HEK293T (cell line): ENCODE data around the gene C2CD3.

ENCODE experiments used
- CTCF ChIA-PET: fragments of 350-600 bp; formaldehyde crosslinking; extraction: SDS; loops from one replicate; lab custom pipeline; 2021; ENCODE audit warnings: antibody characterized with exemption, inconsistent platforms; lab: Yijun Ruan, JAX
- POLR2A ChIA-PET: fragments of 350-600 bp; formaldehyde crosslinking; extraction: SDS; loops from one replicate; lab custom pipeline; 2020; ENCODE audit warnings: antibody characterized with exemption, inconsistent platforms; lab: Yijun Ruan, JAX
- DNase-seq: peaks from one replicate; pipeline ENCODE4 v3.0.0; 2012; ENCODE audit warnings: mixed read lengths; ENCODE audit errors: extremely low spot score
- ARNT ChIP-seq: fragments of 450-650 bp; IDR thresholded peaks from 2 replicates; pipeline ENCODE4 v1.6.1; 2017; ENCODE audit warnings: mild to moderate bottlenecking
- BHLHE40 ChIP-seq: fragments of 450-650 bp; IDR thresholded peaks from 2 replicates; pipeline ENCODE4 v1.6.1; 2016; ENCODE audit warnings: mild to moderate bottlenecking, moderate library complexity, borderline replicate concordance
- CTBP1 ChIP-seq: fragments of 450-650 bp; IDR thresholded peaks from 2 replicates; pipeline ENCODE4 v1.6.1; 2016; ENCODE audit warnings: borderline replicate concordance
- ELF4 ChIP-seq: fragments of 450-650 bp; IDR thresholded peaks from 2 replicates; pipeline ENCODE4 v1.6.1; 2017; ENCODE audit warnings: antibody characterized with exemption
- FOXA1 ChIP-seq: fragments of 450-650 bp; IDR thresholded peaks from 2 replicates; pipeline ENCODE4 v1.6.1; 2016; ENCODE audit warnings: mild to moderate bottlenecking
- FOXK2 ChIP-seq: fragments of 450-650 bp; IDR thresholded peaks from 2 replicates; pipeline ENCODE4 v1.6.1; 2016; ENCODE audit warnings: mild to moderate bottlenecking
- FOXM1 ChIP-seq: fragments of 450-650 bp; IDR thresholded peaks from 2 replicates; pipeline ENCODE4 v1.6.1; 2017; ENCODE audit warnings: mild to moderate bottlenecking, borderline replicate concordance
- HDGF ChIP-seq: fragments of 450-650 bp; IDR thresholded peaks from 2 replicates; pipeline ENCODE4 v1.6.1; 2017; ENCODE audit warnings: antibody characterized with exemption, borderline replicate concordance
- L3MBTL2 ChIP-seq: fragments of 450-650 bp; conservative IDR thresholded peaks from 2 replicates; pipeline ENCODE4 v1.6.1; 2016; ENCODE audit warnings: mild to moderate bottlenecking
- LEF1 ChIP-seq: fragments of 450-650 bp; IDR thresholded peaks from 2 replicates; pipeline ENCODE4 v1.6.1; 2017; ENCODE audit warnings: mild to moderate bottlenecking, borderline replicate concordance
- NFRKB ChIP-seq: fragments of 450-650 bp; IDR thresholded peaks from 2 replicates; pipeline ENCODE4 v1.6.1; 2016; ENCODE audit warnings: mild to moderate bottlenecking, moderate library complexity
- PKNOX1 ChIP-seq: fragments of 450-650 bp; IDR thresholded peaks from 2 replicates; pipeline ENCODE4 v1.6.1; 2016
- SP1 ChIP-seq: fragments of 450-650 bp; IDR thresholded peaks from 2 replicates; pipeline ENCODE4 v1.6.1; 2017
- SUZ12 ChIP-seq: fragments of 450-650 bp; IDR thresholded peaks from 2 replicates; pipeline ENCODE4 v1.6.1; 2016; ENCODE audit warnings: mild to moderate bottlenecking
- TARDBP ChIP-seq: fragments of 450-650 bp; IDR thresholded peaks from 2 replicates; pipeline ENCODE4 v1.6.1; 2016
- ZNF384 ChIP-seq: fragments of 450-650 bp; IDR thresholded peaks from 2 replicates; pipeline ENCODE4 v1.6.1; 2016

C2CD3 gene

GRCh38 chr11:73977856-73978519, 192.8 kb downstream of the C2CD3 start:
- DNase-seq, result no peak
- TF ChIP-seq NFRKB (no peak), SP1 (no peak), HDGF (no peak), CTBP1 (no peak)
- ChIA-PET POLR2A (no interaction called here), CTCF (no interaction called here)

- TF ChIP-seq FOXA1 (no peak), ZNF384 (no peak), FOXK2 (no peak), BHLHE40 (no peak), L3MBTL2 (no peak)
- POLR2A ChIA-PET, result no interaction called here
- DNase-seq, result no peak
- CTCF ChIA-PET, result interaction anchor here (1.0 kb wide), 1 partner anchor 13 kb away, joined by 4 read pairs; no protein-coding TSS in a partner anchor
These were observed 194.2 kb downstream of the C2CD3 start for GRCh38 chr11:73976451-73977151.

- CTCF ChIA-PET, result interaction anchor here (1.0 kb wide), 1 partner anchor 12 kb away, joined by 4 read pairs; no protein-coding TSS in a partner anchor
- DNase-seq, result no peak
- TF ChIP-seq L3MBTL2, result no peak
- TF ChIP-seq TARDBP, result no peak
- TF ChIP-seq HDGF, result no peak
- TF ChIP-seq NFRKB, result no peak
- TF ChIP-seq FOXK2, result no peak
- TF ChIP-seq BHLHE40, result no peak
- TF ChIP-seq LEF1, result no peak
- no peak for TF ChIP-seq PKNOX1
- no peak for TF ChIP-seq FOXA1
- no peak for TF ChIP-seq ELF4
- TF ChIP-seq ZNF384, result no peak
- no peak for TF ChIP-seq SP1
- TF ChIP-seq ARNT, result no peak
- no peak for TF ChIP-seq CTBP1
- TF ChIP-seq SUZ12, result no peak
- POLR2A ChIA-PET, result no interaction called here
These were observed 195.4 kb downstream of the C2CD3 start for GRCh38 chr11:73975479-73975757.

- DNase-seq, result no peak
- TF ChIP-seq BHLHE40, result no peak
- no peak for TF ChIP-seq FOXK2
- TF ChIP-seq HDGF, result no peak
- TF ChIP-seq FOXM1, result no peak
- TF ChIP-seq ARNT, result no peak
- no peak for TF ChIP-seq PKNOX1
- no peak for TF ChIP-seq L3MBTL2
- no peak for TF ChIP-seq TARDBP
- TF ChIP-seq LEF1, result no peak
- TF ChIP-seq SP1, result no peak
- TF ChIP-seq FOXA1, result no peak
- TF ChIP-seq CTBP1, result no peak
- no peak for TF ChIP-seq SUZ12
- no peak for TF ChIP-seq ZNF384
- no peak for TF ChIP-seq NFRKB
- TF ChIP-seq ELF4, result no peak
- ChIA-PET CTCF (no interaction called here), POLR2A (interaction anchor here (1.3 kb wide), 1 partner anchor 8 kb away, joined by 4 read pairs; the partner anchor contains the start of gene UCP2)
These were observed 196.0 kb downstream of the C2CD3 start for GRCh38 chr11:73974604-73975478.

GRCh38 chr11:73972620-73973449, 198.0 kb downstream of the C2CD3 start:
- CTCF ChIA-PET, result interaction anchor here (0.5 to 0.6 kb wide), 2 partner anchors 86 to 456 kb away, joined by 3 to 4 read pairs; no protein-coding TSS in a partner anchor
- no peak for DNase-seq
- TF ChIP-seq FOXK2 (no peak), CTBP1 (no peak), NFRKB (no peak), SUZ12 (no peak), SP1 (no peak), FOXA1 (no peak), HDGF (no peak), PKNOX1 (no peak), L3MBTL2 (no peak), BHLHE40 (no peak), LEF1 (no peak), ARNT (no peak), TARDBP (no peak), ZNF384 (no peak)
- POLR2A ChIA-PET, result interaction anchor here (1.0 to 1.5 kb wide), 2 partner anchors 9 to 11 kb away, joined by 4 to 13 read pairs; partner anchors contain the start of gene UCP2
